GM21825 (cell line): ENCODE measurements around the gene TCEA3.
"Not testable (repeated sequence)": the region's sequence is repeated elsewhere in the genome, so short reads cannot be mapped to it uniquely, and the experiment has no call there.

Source experiments
- ATAC-seq: cut with Tn5 transposase; IDR thresholded peaks from one replicate; pipeline ENCODE4 v1.9.1; 2021; ENCODE audit warnings: mild to moderate bottlenecking, moderate library complexity; ENCODE audit not compliant: unreplicated experiment

The TCEA3 gene

GRCh38 chr1:23395154-23395724 is 29.3 kb downstream of the TCEA3 start:
- no peak for ATAC-seq

- ATAC-seq = no peak
These were observed 29.9 kb downstream of the TCEA3 start for GRCh38 chr1:23394684-23395083.

- no peak for ATAC-seq
These were observed 30.4 kb downstream of the TCEA3 start for GRCh38 chr1:23394181-23394580.

- no peak for ATAC-seq
These were observed 30.8 kb downstream of the TCEA3 start for GRCh38 chr1:23393706-23394105.

- ATAC-seq = no peak
These were observed 32.3 kb downstream of the TCEA3 start for GRCh38 chr1:23392125-23392855.

GRCh38 chr1:23389837-23390321 is 34.7 kb downstream of the TCEA3 start:
- ATAC-seq = no peak

GRCh38 chr1:23387494-23387893 is 37.1 kb downstream of the TCEA3 start:
- ATAC-seq = no peak

- ATAC-seq = no peak
These were observed 39.4 kb downstream of the TCEA3 start for GRCh38 chr1:23385119-23385621.

- no peak for ATAC-seq
These were observed 40.1 kb downstream of the TCEA3 start for GRCh38 chr1:23384312-23385058.

GRCh38 chr1:23383577-23384311 is 40.8 kb downstream of the TCEA3 start:
- no peak for ATAC-seq

- no peak for ATAC-seq
These were observed 43.2 kb downstream of the TCEA3 start for GRCh38 chr1:23381233-23381885.

- ATAC-seq = no peak
These were observed 43.8 kb downstream of the TCEA3 start for GRCh38 chr1:23380719-23381118.

GRCh38 chr1:23380236-23380635 is 44.3 kb downstream of the TCEA3 start:
- not testable (repeated sequence) for ATAC-seq

- no peak for ATAC-seq
These were observed 47.4 kb downstream of the TCEA3 start for GRCh38 chr1:23376890-23377811.

GRCh38 chr1:23374079-23374735 is 50.3 kb downstream of the TCEA3 start:
- ATAC-seq = not testable (repeated sequence)

- no peak for ATAC-seq
These were observed 52.3 kb downstream of the TCEA3 start for GRCh38 chr1:23371987-23372880.

- ATAC-seq = no peak
These were observed 53.6 kb downstream of the TCEA3 start for GRCh38 chr1:23370709-23371584.
